Activated CD4-positive, alpha-beta T cell treated with anti-CD3 and anti-CD28 coated beads for 36 hours (primary cell): ENCODE data around the gene AVPI1. TPM values are rescaled to one million over a fixed set of nuclear protein-coding genes. Genes with fewer than 3 reads are reported as not detected.

Source experiments
- ATAC-seq: fragments of 200-7000 bp; cut with Tn5 transposase; one replicate; pipeline ENCODE4 v1.10.0; 2021; ENCODE audit warnings: mild to moderate bottlenecking, moderate library complexity
- CTCF ChIA-PET: fragments of 350-600 bp; sonication (Branson Sonifier 250); formaldehyde crosslinking; loops from one replicate; lab custom pipeline; 2021; ENCODE audit warnings: antibody characterized with exemption; lab: Charles Lee
- POLR2A ChIA-PET: fragments of 350-600 bp; sonication (Branson Sonifier 250); formaldehyde crosslinking; loops from one replicate; lab custom pipeline; 2021; ENCODE audit warnings: antibody characterized with exemption, inconsistent platforms; lab: Charles Lee
- DNase-seq: peaks from one replicate; pipeline ENCODE4 v3.0.0-alpha.2; 2020
- H3K27ac Mint-ChIP-seq: one replicate; pipeline ENCODE4 v1.8.0; 2021; ENCODE audit warnings: mixed read lengths
- H3K27me3 Mint-ChIP-seq: one replicate; pipeline ENCODE4 v1.8.0; 2021; ENCODE audit warnings: mixed read lengths
- H3K36me3 Mint-ChIP-seq: one replicate; pipeline ENCODE4 v1.8.0; 2021; ENCODE audit warnings: low read depth, mixed read lengths
- H3K4me1 Mint-ChIP-seq: one replicate; pipeline ENCODE4 v1.8.0; 2021; ENCODE audit warnings: mixed read lengths
- H3K4me3 Mint-ChIP-seq: one replicate; pipeline ENCODE4 v1.8.0; 2021; ENCODE audit warnings: mild to moderate bottlenecking, moderate library complexity, mixed read lengths
- H3K9me3 Mint-ChIP-seq: one replicate; pipeline ENCODE4 v1.8.0; 2021; ENCODE audit warnings: low read depth, mixed read lengths
- intact Hi-C, 2 experiments: fragments of 100-400 bp; cut with DNase I in 1 of 2; cut with micrococcal nuclease in 1 of 2; formaldehyde crosslinking; loops; one replicate each; pipeline versions ENCODE4 v1.14.2 to v1.15.1; 2022 to 2024; cut with DNase I, micrococcal nuclease
- total RNA-seq, 2 experiments: library from RNA; stranded (reverse); gene quantifications; one replicate each; pipeline ENCODE4 v1.2.3, GENCODE V29; 2021

The AVPI1 gene
- total RNA-seq, 2 experiments from 2014 or later: 2.1 to 2.2 TPM

- no peaks in the 10 kb centered on the region for H3K9me3 Mint-ChIP-seq
- DNase-seq (no peak), ATAC-seq (no peak)
- no peaks in the 10 kb centered on the region for H3K36me3 Mint-ChIP-seq
- no peak overlapping the region for H3K4me3 Mint-ChIP-seq
- H3K27me3 Mint-ChIP-seq: peaks cover 23% of the 10 kb centered on the region
- CTCF ChIA-PET: interaction anchor here (0.7 to 14.7 kb wide), 6 partner anchors 8 to 161 kb away, joined by 3 to 384 read pairs (median 4); partner anchors contain the start of gene ZFYVE27
- POLR2A ChIA-PET: no interaction called here
- H3K27ac Mint-ChIP-seq: no peak overlapping the region
- intact Hi-C loops: no loop called here
- peaks cover 11% of the 10 kb centered on the region for H3K4me1 Mint-ChIP-seq
Measured at GRCh38 chr10:97711640-97712572, 24.9 kb upstream of the AVPI1 start.

- CTCF ChIA-PET: interaction anchor here (0.6 to 14.7 kb wide), 19 partner anchors 8 to 982 kb away, joined by 3 to 384 read pairs (median 4); partner anchors contain the start of genes AVPI1 and ZFYVE27
- DNase-seq (peak; percentile 66), ATAC-seq (no peak)
- H3K36me3 Mint-ChIP-seq: no peaks in the 10 kb centered on the region
- peaks cover 25% of the 10 kb centered on the region for H3K27me3 Mint-ChIP-seq
- peaks cover 7% of the 10 kb centered on the region for H3K4me1 Mint-ChIP-seq
- no peaks in the 10 kb centered on the region for H3K9me3 Mint-ChIP-seq
- intact Hi-C loops: loop anchor here (1.0 to 5.0 kb wide), 2 partner anchors 22 to 158 kb away; no protein-coding TSS in a partner anchor
- POLR2A ChIA-PET: interaction anchor here (0.6 kb wide), 1 partner anchor 25 kb away, joined by 5 read pairs; no protein-coding TSS in a partner anchor
- no peak overlapping the region for H3K27ac Mint-ChIP-seq
- H3K4me3 Mint-ChIP-seq: no peak overlapping the region
Measured at GRCh38 chr10:97708976-97709946, 22.2 kb upstream of the AVPI1 start.

- no peaks in the 10 kb centered on the region for H3K36me3 Mint-ChIP-seq
- ChIA-PET POLR2A (no interaction called here), CTCF (interaction anchor here (1.2 to 14.7 kb wide), 7 partner anchors 8 to 161 kb away, joined by 3 to 384 read pairs (median 4); partner anchors contain the start of gene ZFYVE27)
- ATAC-seq (no peak), DNase-seq (no peak)
- intact Hi-C loops: loop anchor here in 1 of 2 experiments (5.0 kb wide), 1 partner anchor 159 kb away; no protein-coding TSS in a partner anchor
- peaks cover 24% of the 10 kb centered on the region for H3K27me3 Mint-ChIP-seq
- H3K4me1 Mint-ChIP-seq: peaks cover 4% of the 10 kb centered on the region
- no peaks in the 10 kb centered on the region for H3K9me3 Mint-ChIP-seq
- H3K4me3 Mint-ChIP-seq: no peak overlapping the region
- H3K27ac Mint-ChIP-seq: no peak overlapping the region
Measured at GRCh38 chr10:97708167-97708566, 21.1 kb upstream of the AVPI1 start.

- ChIA-PET CTCF (interaction anchor here (1.2 to 14.7 kb wide), 4 partner anchors 9 to 162 kb away, joined by 3 to 384 read pairs (median 3); partner anchors contain the start of gene ZFYVE27), POLR2A (no interaction called here)
- DNase-seq (no peak), ATAC-seq (no peak)
- H3K27ac Mint-ChIP-seq: no peak overlapping the region
- peaks cover 21% of the 10 kb centered on the region for H3K27me3 Mint-ChIP-seq
- H3K4me3 Mint-ChIP-seq: no peak overlapping the region
- no peaks in the 10 kb centered on the region for H3K4me1 Mint-ChIP-seq
- H3K9me3 Mint-ChIP-seq: no peaks in the 10 kb centered on the region
- no peaks in the 10 kb centered on the region for H3K36me3 Mint-ChIP-seq
- intact Hi-C loops: loop anchor here in 1 of 2 experiments (5.0 kb wide), 1 partner anchor 160 kb away; no protein-coding TSS in a partner anchor
Measured at GRCh38 chr10:97707134-97707861, 20.3 kb upstream of the AVPI1 start.

GRCh38 chr10:97705006-97705670 lies 18.1 kb upstream of the AVPI1 start:
- ATAC-seq: no peak
- Mint-ChIP-seq H3K9me3 (no peaks in the 10 kb centered on the region), H3K4me1 (no peaks in the 10 kb centered on the region), H3K27ac (no peak overlapping the region), H3K4me3 (no peak overlapping the region), H3K27me3 (peaks cover 18% of the 10 kb centered on the region), H3K36me3 (no peaks in the 10 kb centered on the region)
- DNase-seq: no peak
- ChIA-PET POLR2A (no interaction called here), CTCF (interaction anchor here (0.6 to 14.7 kb wide), 6 partner anchors 19 to 1747 kb away, joined by 3 to 384 read pairs (median 5); partner anchors contain the start of genes AVPI1 and ZFYVE27)
- intact Hi-C loops: loop anchor here in 1 of 2 experiments (5.0 kb wide), 1 partner anchor 162 kb away; no protein-coding TSS in a partner anchor

DNA sequence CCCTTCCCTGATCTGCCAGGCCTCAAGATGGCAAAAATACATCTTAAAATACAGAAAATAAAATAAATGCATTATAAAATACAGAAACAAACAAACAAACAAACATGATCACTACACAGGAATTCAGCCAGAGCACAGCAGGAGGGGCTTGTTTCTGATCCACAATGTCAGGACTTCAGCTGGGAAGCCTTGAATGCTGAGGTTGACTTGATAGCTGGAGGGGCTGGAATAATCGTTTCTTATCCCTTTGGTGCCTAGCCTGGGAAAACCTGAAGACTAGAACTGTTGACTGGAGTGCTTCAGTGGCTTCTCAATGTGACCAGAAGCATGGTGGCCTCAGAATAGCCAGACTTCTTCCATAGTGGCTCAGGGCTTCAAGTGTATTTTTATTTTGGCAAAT lies 17.3 kb upstream of the AVPI1 start:
- no peaks in the 10 kb centered on the region for H3K4me1 Mint-ChIP-seq
- intact Hi-C loops: loop anchor here in 1 of 2 experiments (5.0 kb wide), 1 partner anchor 338 kb away; no protein-coding TSS in a partner anchor
- H3K4me3 Mint-ChIP-seq: no peak overlapping the region
- H3K9me3 Mint-ChIP-seq: no peaks in the 10 kb centered on the region
- ATAC-seq (no peak), DNase-seq (no peak)
- CTCF ChIA-PET: interaction anchor here (1.0 to 14.7 kb wide), 7 partner anchors 8 to 40 kb away, joined by 4 to 384 read pairs (median 5); partner anchors contain the start of genes AVPI1 and ZFYVE27
- POLR2A ChIA-PET: no interaction called here
- peaks cover 13% of the 10 kb centered on the region for H3K27me3 Mint-ChIP-seq
- H3K36me3 Mint-ChIP-seq: no peaks in the 10 kb centered on the region
- no peak overlapping the region for H3K27ac Mint-ChIP-seq

DNA sequence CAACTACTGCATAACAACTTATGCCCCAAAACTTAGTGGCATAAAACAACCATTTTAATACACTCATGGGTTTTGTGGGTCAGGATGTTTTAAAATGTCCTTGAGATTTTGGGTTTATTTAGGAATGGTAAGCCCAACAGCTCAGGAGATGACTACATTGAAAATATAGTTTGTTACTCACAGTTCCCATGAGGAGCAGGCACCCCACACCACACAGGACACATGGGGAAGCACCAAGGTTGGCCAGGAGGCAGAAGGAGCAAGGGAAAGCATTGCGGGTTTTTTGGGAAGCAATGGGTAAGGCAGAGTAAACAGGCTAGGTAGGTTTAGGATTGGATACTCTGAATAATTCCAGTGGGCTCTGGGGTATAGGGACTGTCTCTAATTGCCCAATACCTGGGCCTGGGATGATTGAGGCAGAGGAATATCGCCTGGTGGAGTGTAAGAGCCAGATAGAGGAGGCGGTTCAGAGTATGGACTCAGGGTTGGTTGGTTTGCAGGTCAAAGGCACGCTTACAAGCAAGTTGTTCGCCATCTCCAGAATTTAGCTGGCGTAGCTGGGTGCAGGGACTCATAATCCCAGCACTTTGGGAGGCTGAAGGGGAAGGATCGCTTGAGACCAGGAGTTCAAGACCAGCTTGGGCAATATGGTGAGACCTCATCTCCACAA lies 16.5 kb upstream of the AVPI1 start:
- intact Hi-C loops: loop anchor here in 1 of 2 experiments (5.0 kb wide), 1 partner anchor 339 kb away; no protein-coding TSS in a partner anchor
- no peaks in the 10 kb centered on the region for H3K36me3 Mint-ChIP-seq
- H3K27ac Mint-ChIP-seq: no peak overlapping the region
- H3K27me3 Mint-ChIP-seq: peaks cover 9% of the 10 kb centered on the region
- ChIA-PET CTCF (interaction anchor here (0.6 to 14.7 kb wide), 12 partner anchors 9 to 45 kb away, joined by 3 to 384 read pairs (median 4); partner anchors contain the start of genes AVPI1 and ZFYVE27), POLR2A (no interaction called here)
- no peak overlapping the region for H3K4me3 Mint-ChIP-seq
- no peaks in the 10 kb centered on the region for H3K4me1 Mint-ChIP-seq
- ATAC-seq (no peak), DNase-seq (no peak)
- no peaks in the 10 kb centered on the region for H3K9me3 Mint-ChIP-seq

GRCh38 chr10:97701438-97702069 lies 14.5 kb upstream of the AVPI1 start:
- POLR2A ChIA-PET: interaction anchor here (1.7 kb wide), 1 partner anchor 14 kb away, joined by 7 read pairs; the partner anchor contains the start of gene AVPI1
- H3K27me3 Mint-ChIP-seq: peaks cover 6% of the 10 kb centered on the region
- intact Hi-C loops: loop anchor here (1.0 to 5.0 kb wide), 3 partner anchors 30 to 341 kb away; partner anchors contain the start of gene ZFYVE27 (in 1 of the 2)

More at GRCh38 chr10:97701438-97702069, 14.5 kb upstream of the AVPI1 start:
- Mint-ChIP-seq H3K4me3 (no peak overlapping the region), H3K4me1 (no peaks in the 10 kb centered on the region), H3K27ac (no peak overlapping the region), H3K36me3 (no peaks in the 10 kb centered on the region), H3K9me3 (no peaks in the 10 kb centered on the region)
- peak; percentile 99 for ATAC-seq
- CTCF ChIA-PET: interaction anchor here (0.6 to 14.7 kb wide), 27 partner anchors 8 to 504 kb away, joined by 3 to 384 read pairs (median 5); partner anchors contain the start of genes AVPI1, MARVELD1 and ZFYVE27
- DNase-seq: peak; percentile 67
